ENCODE data around the gene PRDM11.
A peak's percentile ranks its signal among the peaks of the same experiment; 100 is the strongest.

Gene PRDM11

GRCh38 chr11:45265969-45266675, 119.7 kb downstream of the PRDM11 start:
- DNase-seq (ENCODE audit: low spot score): no peak

- no peak for DNase-seq (ENCODE audit: low spot score)
Measured at GRCh38 chr11:45266676-45267020, 120.2 kb downstream of the PRDM11 start.

- peak; percentile 56 for DNase-seq (ENCODE audit: low spot score)
Measured at GRCh38 chr11:45267052-45267451, 120.6 kb downstream of the PRDM11 start.

- DNase-seq (ENCODE audit: low spot score): no peak
Measured at GRCh38 chr11:45267652-45268299, 121.3 kb downstream of the PRDM11 start.

GRCh38 chr11:45269678-45270077, 123.2 kb downstream of the PRDM11 start:
- no peak for DNase-seq (ENCODE audit: low spot score)

- no peak for DNase-seq (ENCODE audit: low spot score)
Measured at GRCh38 chr11:45270946-45271716, 124.7 kb downstream of the PRDM11 start.

- no peak for DNase-seq (ENCODE audit: low spot score)
Measured at GRCh38 chr11:45272701-45273100, 126.3 kb downstream of the PRDM11 start.

- DNase-seq (ENCODE audit: low spot score): no peak
Measured at GRCh38 chr11:45273509-45273908, 127.1 kb downstream of the PRDM11 start.

GRCh38 chr11:45274206-45274605, 127.8 kb downstream of the PRDM11 start:
- DNase-seq (ENCODE audit: low spot score): no peak

- no peak for DNase-seq (ENCODE audit: low spot score)
Measured at GRCh38 chr11:45275828-45276227, 129.4 kb downstream of the PRDM11 start.

GRCh38 chr11:45278714-45279113, 132.3 kb downstream of the PRDM11 start:
- DNase-seq (ENCODE audit: low spot score): no peak

GRCh38 chr11:45279645-45280044, 133.2 kb downstream of the PRDM11 start:
- no peak for DNase-seq (ENCODE audit: low spot score)

- no peak for DNase-seq (ENCODE audit: low spot score)
Measured at GRCh38 chr11:45280449-45280848, 134.0 kb downstream of the PRDM11 start.

- DNase-seq (ENCODE audit: low spot score): no peak
Measured at GRCh38 chr11:45282081-45282480, 135.6 kb downstream of the PRDM11 start.
